NB4 (cell line): ENCODE measurements around the gene ELF1.

Experiments
- CTCF ChIP-seq: IDR thresholded peaks from one replicate; pipeline ENCODE4 v1.5.1; 2012; ENCODE audit warnings: low read depth, low read length
- MAX ChIP-seq: IDR thresholded peaks from 2 replicates; pipeline ENCODE4 v1.6.1; 2011; ENCODE audit warnings: low read depth, low read length
- MYC ChIP-seq: IDR thresholded peaks from 2 replicates; pipeline ENCODE4 v1.6.1; 2011; ENCODE audit warnings: low read depth, low read length
- POLR2A ChIP-seq: IDR thresholded peaks from 2 replicates; pipeline ENCODE4 v1.6.1; 2011; ENCODE audit warnings: mild to moderate bottlenecking; ENCODE audit not compliant: insufficient read length; ENCODE audit errors: extremely low read depth

GRCh38 chr13:41032691-41033376 lies 13.7 kb upstream of the ELF1 start:
- no peak for TF ChIP-seq CTCF
- TF ChIP-seq POLR2A, result no peak
- no peak for TF ChIP-seq MAX
- TF ChIP-seq MYC, result no peak
